ENCODE measurements around the gene XRCC5. TPM values are rescaled to one million over a fixed set of nuclear protein-coding genes. Genes with fewer than 3 reads are reported as not detected.
A peak's percentile ranks its signal among the peaks of the same experiment; 100 is the strongest.

Gene XRCC5
- total and polyA plus RNA-seq, 10 of the 15 experiments (the other 5 are each of a cell fraction or from before 2014, with no cell fraction given) = 259 to 815 (median 530) TPM

DNA sequence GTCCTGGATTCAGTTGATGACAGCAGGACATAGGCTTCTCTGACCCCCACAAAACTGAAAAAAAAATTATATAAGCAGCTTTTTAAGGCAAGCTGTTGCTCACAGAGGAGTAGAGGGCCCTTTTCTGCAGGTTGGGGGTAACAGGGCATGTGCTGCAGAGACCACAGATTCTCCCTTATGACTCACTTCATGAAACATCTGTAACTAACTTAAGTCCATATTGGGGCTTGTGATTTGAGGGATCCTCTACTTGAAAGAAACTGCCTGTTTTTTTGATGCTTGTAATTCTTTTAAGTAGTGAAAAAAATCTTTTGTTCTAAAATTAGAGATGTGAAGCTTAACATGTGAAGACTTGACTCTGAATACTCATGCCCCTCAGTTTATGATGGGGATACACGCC lies 33.4 kb downstream of the XRCC5 start (continued):
- no peak for TF ChIP-seq E2F4 (IDR thresholded peaks at IDR 0.05; ENCODE audit: low read depth, low read length)
- TF ChIP-seq SUZ12 (IDR thresholded peaks at IDR 0.05; ENCODE audit: unreplicated experiment) = no peak
- 0 out of 2 replicates have a peak, but pooled peaks have one; percentile 33 for TF ChIP-seq GABPA (IDR thresholded peaks at IDR 0.05; ENCODE audit: low read depth)
- TF ChIP-seq FOXK2 (IDR thresholded peaks at IDR 0.05) = no peak
- peak; percentile 87 for TF ChIP-seq JUND (IDR thresholded peaks at IDR 0.05; ENCODE audit: low read depth, low read length)
- TF ChIP-seq EP300 (IDR thresholded peaks at IDR 0.05; ENCODE audit: borderline replicate concordance in 1 of 2, control insufficient read depth in 1 of 2, low read depth in 2 of 2, low read length in 2 of 2) = peak; percentile 61 to 76; a peak in 3 of 4 replicates
- peak; percentile 57; the same call in 1 of the 2 replicates for TF ChIP-seq EED (IDR thresholded peaks at IDR 0.05; ENCODE audit: low read depth)
- no peak for TF ChIP-seq USF1 (IDR thresholded peaks at IDR 0.05; ENCODE audit: borderline replicate concordance, extremely low read length, insufficient read depth, low read depth, low read length)
- no peak for TF ChIP-seq WRNIP1 (IDR thresholded peaks at IDR 0.05; ENCODE audit: borderline replicate concordance, low read depth, low read length)
- peak; percentile 70; the same call in 1 of the 2 replicates for TF ChIP-seq CBX5 (IDR thresholded peaks at IDR 0.05; ENCODE audit: low read depth)
- no peak for TF ChIP-seq SIX5 (IDR thresholded peaks at IDR 0.05; ENCODE audit: low read depth, low read length, severe bottlenecking)
- TF ChIP-seq ETV6 (conservative IDR thresholded peaks at IDR 0.05 in 1 of 2, IDR thresholded peaks at IDR 0.05 in 1 of 2; ENCODE audit: borderline replicate concordance in 1 of 2, low read depth in 1 of 2) = 0 out of 4 replicates have a peak, but pooled peaks of 1 of the 2 experiments have one; percentile 28
- peak; percentile 76; the same call in 1 of the 2 replicates for TF ChIP-seq ATF7 (IDR thresholded peaks at IDR 0.05; ENCODE audit: low read depth)
- 0 out of 2 replicates have a peak, but pooled peaks have one; percentile 6 for TF ChIP-seq BACH1 (IDR thresholded peaks at IDR 0.05; ENCODE audit: borderline replicate concordance)
- TF ChIP-seq YBX1 (IDR thresholded peaks at IDR 0.05) = no peak
- TF ChIP-seq, protein P1, sequence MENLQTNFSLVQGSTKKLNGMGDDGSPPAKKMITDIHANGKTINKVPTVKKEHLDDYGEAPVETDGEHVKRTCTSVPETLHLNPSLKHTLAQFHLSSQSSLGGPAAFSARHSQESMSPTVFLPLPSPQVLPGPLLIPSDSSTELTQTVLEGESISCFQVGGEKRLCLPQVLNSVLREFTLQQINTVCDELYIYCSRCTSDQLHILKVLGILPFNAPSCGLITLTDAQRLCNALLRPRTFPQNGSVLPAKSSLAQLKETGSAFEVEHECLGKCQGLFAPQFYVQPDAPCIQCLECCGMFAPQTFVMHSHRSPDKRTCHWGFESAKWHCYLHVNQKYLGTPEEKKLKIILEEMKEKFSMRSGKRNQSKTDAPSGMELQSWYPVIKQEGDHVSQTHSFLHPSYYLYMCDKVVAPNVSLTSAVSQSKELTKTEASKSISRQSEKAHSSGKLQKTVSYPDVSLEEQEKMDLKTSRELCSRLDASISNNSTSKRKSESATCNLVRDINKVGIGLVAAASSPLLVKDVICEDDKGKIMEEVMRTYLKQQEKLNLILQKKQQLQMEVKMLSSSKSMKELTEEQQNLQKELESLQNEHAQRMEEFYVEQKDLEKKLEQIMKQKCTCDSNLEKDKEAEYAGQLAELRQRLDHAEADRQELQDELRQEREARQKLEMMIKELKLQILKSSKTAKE (IDR thresholded peaks at IDR 0.05; ENCODE audit: low read depth, poor library complexity, severe bottlenecking) = peak; percentile 75
- peak; percentile 71 for TF ChIP-seq BCL11A (IDR thresholded peaks at IDR 0.05; ENCODE audit: low read depth, low read length)
- no peak; the same call in 1 of the 2 replicates for TF ChIP-seq CHD1 (IDR thresholded peaks at IDR 0.05; ENCODE audit: low read depth, low read length)
- peak; percentile 94 to 97 for TF ChIP-seq BHLHE40 (IDR thresholded peaks at IDR 0.05; ENCODE audit: borderline replicate concordance in 1 of 2, low read depth in 2 of 2, low read length in 1 of 2)
- TF ChIP-seq MXI1 (IDR thresholded peaks at IDR 0.05; ENCODE audit: low read depth, low read length) = peak; percentile 71
- TF ChIP-seq FOXM1 (IDR thresholded peaks at IDR 0.05; ENCODE audit: low read depth, low read length) = peak; percentile 92
- 0 out of 2 replicates have a peak, but pooled peaks have one; percentile 30 for TF ChIP-seq TBL1XR1 (IDR thresholded peaks at IDR 0.05; ENCODE audit: low read depth, low read length)
- peak; percentile 90 for TF ChIP-seq NFIC (IDR thresholded peaks at IDR 0.05; ENCODE audit: low read depth, low read length)
- TF ChIP-seq CEBPB (IDR thresholded peaks at IDR 0.05; ENCODE audit: borderline replicate concordance in 1 of 2, low read depth in 2 of 2, low read length in 2 of 2) = peak in 1 of 2 experiments; percentile 85; a peak in 1 of 4 replicates
- no peak for TF ChIP-seq SREBF1 (IDR thresholded peaks at IDR 0.05; ENCODE audit: low read length)
- TF ChIP-seq CHD2 (IDR thresholded peaks at IDR 0.05; ENCODE audit: borderline replicate concordance, low read depth, low read length) = peak; percentile 35; the same call in 1 of the 2 replicates
- peak; percentile 95 for TF ChIP-seq JUNB (IDR thresholded peaks at IDR 0.05)
- TF ChIP-seq ZNF24 (IDR thresholded peaks at IDR 0.05) = no peak

Measured in GM12878 (cell line).